ENCODE results near the gene IL17A.

IL17A gene

GRCh38 chr6:52217761-52218160, 31.6 kb downstream of the IL17A start:
- DNase-seq, result no peak

- no peak for DNase-seq
Measured at GRCh38 chr6:52221302-52221701, 35.1 kb downstream of the IL17A start.

GRCh38 chr6:52227495-52227894, 41.3 kb downstream of the IL17A start:
- no peak for DNase-seq

- no peak for DNase-seq
Measured at GRCh38 chr6:52230685-52231084, 44.5 kb downstream of the IL17A start.

GRCh38 chr6:52231406-52232127, 45.4 kb downstream of the IL17A start:
- no peak for DNase-seq

GRCh38 chr6:52233005-52233404, 46.8 kb downstream of the IL17A start:
- no peak for DNase-seq

GRCh38 chr6:52233975-52234823, 48.0 kb downstream of the IL17A start:
- DNase-seq, result peak; percentile 3
